Osteoblast (primary cell): Measurements from ENCODE around the gene CYP4F12. TPM values are rescaled to one million over a fixed set of nuclear protein-coding genes. Genes with fewer than 3 reads are reported as not detected.

ENCODE experiments used
- DNase-seq: peaks from one replicate; pipeline ENCODE4 v3.0.0; 2011; ENCODE audit warnings: low spot score, mixed read lengths; ENCODE audit not compliant: insufficient read length; ENCODE audit errors: missing footprints
- H2AFZ ChIP-seq: 2 replicates; pipeline ENCODE4 v1.6.0; 2011; ENCODE audit warnings: mild to moderate bottlenecking, low read length
- H3K27ac ChIP-seq: 2 replicates; pipeline ENCODE4 v1.5.1; 2011; ENCODE audit warnings: mild to moderate bottlenecking, low read depth, low read length, moderate library complexity
- H3K27me3 ChIP-seq: 2 replicates; pipeline ENCODE4 v1.6.0; 2012; ENCODE audit warnings: mild to moderate bottlenecking, control low read depth, inconsistent platforms, low read length, moderate library complexity; ENCODE audit not compliant: insufficient read depth
- H3K36me3 ChIP-seq: 2 replicates; pipeline ENCODE4 v1.5.1; 2011; ENCODE audit warnings: mild to moderate bottlenecking, low read length, control low read depth, moderate library complexity; ENCODE audit not compliant: insufficient read depth
- H3K4me1 ChIP-seq: 2 replicates; pipeline ENCODE4 v1.5.1; 2011; ENCODE audit warnings: mild to moderate bottlenecking, low read length, control low read depth, moderate library complexity; ENCODE audit not compliant: insufficient read depth
- H3K4me2 ChIP-seq: 2 replicates; pipeline ENCODE4 v1.6.0; 2011; ENCODE audit warnings: mild to moderate bottlenecking, low read length; ENCODE audit not compliant: insufficient read depth
- H3K4me3 ChIP-seq: fragments of 200-600 bp; sonication (generic); 3 replicates; pipeline ENCODE4 v1.5.1; 2012; ENCODE audit warnings: mild to moderate bottlenecking, low read length, inconsistent platforms; ENCODE audit not compliant: insufficient read depth
- H3K79me2 ChIP-seq: 2 replicates; pipeline ENCODE4 v1.6.0; 2012; ENCODE audit warnings: mild to moderate bottlenecking, low read length, control low read depth, inconsistent platforms; ENCODE audit not compliant: insufficient read depth
- H3K9me3 ChIP-seq: 2 replicates; pipeline ENCODE4 v1.5.1; 2011; ENCODE audit warnings: low read depth, low read length, control low read depth
- H4K20me1 ChIP-seq: 2 replicates; pipeline ENCODE4 v1.6.0; 2012; ENCODE audit warnings: mild to moderate bottlenecking, low read length, control low read depth; ENCODE audit not compliant: insufficient read depth
- total RNA-seq: library from RNA; depleted of rRNA; stranded (reverse); fragments of >200 nt; gene quantifications from 2 replicates; pipeline ENCODE4 v1.2.3, GENCODE V29; 2012
- TF ChIP-seq, protein P1 (sequence below): IDR thresholded peaks from 2 replicates; pipeline ENCODE4 v1.5.1; 2011; ENCODE audit warnings: mild to moderate bottlenecking, low read depth, low read length, moderate library complexity; ENCODE audit errors: extremely low read depth

Gene CYP4F12
- total RNA-seq: not detected in 2 replicates

DNA sequence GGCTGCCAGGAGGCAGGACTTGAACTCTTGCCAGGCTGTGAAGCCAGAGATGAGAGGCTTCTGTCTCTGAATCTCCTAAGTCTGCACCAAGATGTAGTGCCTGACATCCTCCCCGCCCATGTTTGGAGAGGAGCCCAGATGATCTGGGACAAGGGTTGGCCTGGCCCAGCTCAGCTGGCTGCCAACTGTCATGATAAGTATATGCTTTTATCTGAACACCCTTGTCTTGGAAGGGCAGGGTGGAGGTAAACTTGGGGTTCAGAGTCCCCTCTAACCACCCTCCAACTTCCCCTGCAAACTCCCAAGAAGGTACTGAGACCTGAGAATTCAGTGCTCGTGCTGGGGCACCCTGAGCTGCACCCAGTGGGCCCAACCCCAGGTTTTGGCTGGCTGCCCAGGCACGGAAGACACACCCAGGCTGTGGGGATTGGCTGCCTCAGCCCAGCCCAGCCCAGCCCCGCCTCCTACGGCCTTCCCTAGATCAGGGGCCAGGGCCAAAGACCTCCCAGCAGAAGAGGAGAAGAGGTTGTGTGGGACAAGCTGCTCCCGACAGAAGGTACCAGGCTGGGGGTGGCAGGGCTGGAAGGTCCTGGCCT lies at the start of gene CYP4F12:
TSS of gene CYP4F12 (plus strand) at position 508 of the 596 bp plus-strand sequence. CDS start 443 bp downstream, outside the sequence.
- H3K4me2 ChIP-seq: no peak within 1 kb of the TSS
- no peaks in the 10 kb centered on the region for H3K79me2 ChIP-seq
- no peak within 1 kb of the TSS for H3K4me3 ChIP-seq
- H4K20me1 ChIP-seq: no peaks in the 10 kb centered on the region
- H3K27me3 ChIP-seq: no peaks in the 10 kb centered on the region
- no peak within 1 kb of the TSS for H2AFZ ChIP-seq
- no peaks in the 10 kb centered on the region for H3K36me3 ChIP-seq
- TF ChIP-seq, protein P1, sequence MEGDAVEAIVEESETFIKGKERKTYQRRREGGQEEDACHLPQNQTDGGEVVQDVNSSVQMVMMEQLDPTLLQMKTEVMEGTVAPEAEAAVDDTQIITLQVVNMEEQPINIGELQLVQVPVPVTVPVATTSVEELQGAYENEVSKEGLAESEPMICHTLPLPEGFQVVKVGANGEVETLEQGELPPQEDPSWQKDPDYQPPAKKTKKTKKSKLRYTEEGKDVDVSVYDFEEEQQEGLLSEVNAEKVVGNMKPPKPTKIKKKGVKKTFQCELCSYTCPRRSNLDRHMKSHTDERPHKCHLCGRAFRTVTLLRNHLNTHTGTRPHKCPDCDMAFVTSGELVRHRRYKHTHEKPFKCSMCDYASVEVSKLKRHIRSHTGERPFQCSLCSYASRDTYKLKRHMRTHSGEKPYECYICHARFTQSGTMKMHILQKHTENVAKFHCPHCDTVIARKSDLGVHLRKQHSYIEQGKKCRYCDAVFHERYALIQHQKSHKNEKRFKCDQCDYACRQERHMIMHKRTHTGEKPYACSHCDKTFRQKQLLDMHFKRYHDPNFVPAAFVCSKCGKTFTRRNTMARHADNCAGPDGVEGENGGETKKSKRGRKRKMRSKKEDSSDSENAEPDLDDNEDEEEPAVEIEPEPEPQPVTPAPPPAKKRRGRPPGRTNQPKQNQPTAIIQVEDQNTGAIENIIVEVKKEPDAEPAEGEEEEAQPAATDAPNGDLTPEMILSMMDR: no peak
- DNase-seq: peak; percentile 39
- no peak within 1 kb of the TSS for H3K27ac ChIP-seq
- no peaks in the 10 kb centered on the region for H3K4me1 ChIP-seq
- H3K9me3 ChIP-seq: no peaks in the 10 kb centered on the region

GRCh38 chr19:15623711-15624318 lies 49.1 kb upstream of the CYP4F12 start:
- Histone ChIP-seq H3K79me2 (no peaks in the 10 kb centered on the region), H3K27me3 (no peaks in the 10 kb centered on the region), H3K4me3 (no peak overlapping the region), H2AFZ (no peak overlapping the region), H3K9me3 (no peaks in the 10 kb centered on the region), H3K4me1 (no peaks in the 10 kb centered on the region), H3K36me3 (no peaks in the 10 kb centered on the region), H3K27ac (no peak overlapping the region), H4K20me1 (no peaks in the 10 kb centered on the region), H3K4me2 (no peak overlapping the region)
- TF ChIP-seq, protein P1: no peak
- no peak for DNase-seq

- no peaks in the 10 kb centered on the region for H3K9me3 ChIP-seq
- H3K27ac ChIP-seq: no peak overlapping the region
- no peaks in the 10 kb centered on the region for H3K4me1 ChIP-seq
- no peak overlapping the region for H3K4me3 ChIP-seq
- H3K79me2 ChIP-seq: no peaks in the 10 kb centered on the region
- H3K27me3 ChIP-seq: no peaks in the 10 kb centered on the region
- H3K4me2 ChIP-seq: no peak overlapping the region
- no peaks in the 10 kb centered on the region for H4K20me1 ChIP-seq
- no peak for DNase-seq
- TF ChIP-seq, protein P1: no peak
- H3K36me3 ChIP-seq: no peaks in the 10 kb centered on the region
- H2AFZ ChIP-seq: no peak overlapping the region
Measured at GRCh38 chr19:15628236-15629002, 44.5 kb upstream of the CYP4F12 start.
